ENCODE results near the gene GRIN2A. TPM values are rescaled to one million over a fixed set of nuclear protein-coding genes. Genes with fewer than 3 reads are reported as not detected.

The GRIN2A gene
- total RNA-seq, 2 donors from 2014 or later = 0.26 to 21.4 TPM

DNA sequence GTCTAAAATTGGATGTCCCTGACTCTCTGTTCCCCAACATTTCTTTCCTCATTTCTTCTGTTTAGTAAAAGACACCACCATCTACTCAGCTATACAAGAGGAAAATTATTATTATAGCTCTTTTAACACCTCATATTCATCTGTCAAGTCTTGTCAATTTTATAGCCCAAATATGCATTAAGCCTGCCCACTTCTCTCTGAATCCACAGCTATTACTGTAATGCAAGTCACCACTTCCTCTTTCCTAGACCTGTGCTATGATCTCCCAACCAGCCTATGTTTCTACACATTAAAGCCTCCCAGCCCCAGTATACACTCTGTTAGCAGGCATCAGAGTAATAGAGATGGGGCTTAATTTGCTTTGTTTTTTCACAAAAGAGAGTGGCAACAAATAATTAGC lies 252.9 kb downstream of the GRIN2A start:
- Histone ChIP-seq H3K27ac (no peak overlapping the region), H3K27me3 (no peaks in the 10 kb centered on the region), H3K36me3 (replicated peaks in 1 of 2; ENCODE audit: insufficient read depth in 1 of 2, low read depth in 2 of 2) (no peaks in the 10 kb centered on the region), H3K4me3 (no peak overlapping the region), H3K4me1 (no peaks in the 10 kb centered on the region), H3K9me3 (no peaks in the 10 kb centered on the region)
- TF ChIP-seq CTCF (IDR thresholded peaks at IDR 0.05) (no peak), POLR2A (IDR thresholded peaks at IDR 0.05) (no peak)
- ATAC-seq (no peak), DNase-seq (no peak)
- intact Hi-C loops (cut with DNase I) = no loop called here

DNA sequence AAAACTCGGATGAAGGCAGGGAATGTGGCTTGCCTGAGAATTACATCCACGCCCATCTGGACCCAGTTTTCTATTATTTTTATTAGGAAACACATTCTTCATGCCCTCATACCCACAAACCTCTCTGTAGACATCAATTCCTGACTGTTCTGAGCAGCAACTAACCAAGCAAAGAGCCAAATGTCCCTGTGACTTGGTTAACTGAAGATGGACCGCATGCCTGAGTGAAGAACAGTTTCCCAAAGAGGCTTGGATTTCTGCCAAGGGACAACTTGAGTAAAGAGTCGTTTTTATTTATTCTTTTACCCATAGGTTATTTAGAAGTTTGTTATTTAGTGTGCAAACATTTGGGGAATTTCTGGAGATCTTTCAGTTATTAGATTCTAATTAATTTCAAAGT lies 259.8 kb downstream of the GRIN2A start:
- TF ChIP-seq CTCF (IDR thresholded peaks at IDR 0.05) = no peak
- TF ChIP-seq POLR2A (IDR thresholded peaks at IDR 0.05) = no peak
- H3K9me3 ChIP-seq = no peaks in the 10 kb centered on the region
- no peak overlapping the region for H3K27ac ChIP-seq
- intact Hi-C loops (cut with DNase I) = no loop called here
- H3K4me3 ChIP-seq = no peak overlapping the region
- no peaks in the 10 kb centered on the region for H3K4me1 ChIP-seq
- DNase-seq = no peak
- H3K27me3 ChIP-seq = peaks cover 0 to 3% of the 10 kb centered on the region in 2 donors
- ATAC-seq = no peak
- H3K36me3 ChIP-seq (replicated peaks in 1 of 2; ENCODE audit: insufficient read depth in 1 of 2, low read depth in 2 of 2) = no peaks in the 10 kb centered on the region
- 46% methylated on average over 4 of the region's 4 CpGs for WGBS, 2 donors

- WGBS, 2 donors = 53 to 67% methylated on average over 1 of the region's 1 CpG
Observed at GRCh38 chr16:9921997-9922396, 260.2 kb downstream of the GRIN2A start.

DNA sequence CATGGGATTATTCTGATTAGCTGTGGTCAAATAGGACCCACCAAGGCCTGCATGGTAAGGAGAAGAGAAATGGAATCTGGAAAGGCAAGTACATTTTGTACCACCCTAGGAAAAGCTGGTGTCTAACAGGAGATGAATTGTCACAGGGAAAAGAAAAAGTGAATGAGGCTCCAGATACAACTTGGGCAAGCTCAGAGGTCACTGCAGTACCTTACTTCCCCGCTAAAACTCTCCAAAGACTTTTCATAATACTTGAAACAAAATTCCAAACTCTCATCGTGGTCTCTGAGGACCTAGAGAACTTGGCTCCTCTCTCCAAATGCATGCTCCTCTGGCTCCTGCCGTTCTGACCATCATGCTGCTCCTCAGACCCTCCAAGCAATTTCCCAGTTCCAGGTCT lies 262.8 kb downstream of the GRIN2A start:
- H3K4me3 ChIP-seq = no peak overlapping the region
- H3K27ac ChIP-seq = no peak overlapping the region
- intact Hi-C loops (cut with DNase I) = no loop called here
- DNase-seq = no peak
- no peak for ATAC-seq
- TF ChIP-seq CTCF (IDR thresholded peaks at IDR 0.05) (no peak), POLR2A (IDR thresholded peaks at IDR 0.05) (no peak)
- no peaks in the 10 kb centered on the region for H3K9me3 ChIP-seq
- 57 to 66% methylated on average over 3 of the region's 3 CpGs for WGBS, 2 donors
- H3K4me1 ChIP-seq = no peaks in the 10 kb centered on the region
- H3K36me3 ChIP-seq (replicated peaks in 1 of 2; ENCODE audit: insufficient read depth in 1 of 2, low read depth in 2 of 2) = no peaks in the 10 kb centered on the region
- peaks cover 0 to 3% of the 10 kb centered on the region in 2 donors for H3K27me3 ChIP-seq

More at GRCh38 chr16:9921997-9922396, 260.2 kb downstream of the GRIN2A start:
- no peak for ATAC-seq
- no peak overlapping the region for H3K4me3 ChIP-seq
- no peaks in the 10 kb centered on the region for H3K36me3 ChIP-seq (replicated peaks in 1 of 2; ENCODE audit: insufficient read depth in 1 of 2, low read depth in 2 of 2)
- no peak overlapping the region for H3K27ac ChIP-seq
- H3K4me1 ChIP-seq = no peaks in the 10 kb centered on the region
- intact Hi-C loops (cut with DNase I) = no loop called here
- peaks cover 0 to 3% of the 10 kb centered on the region in 2 donors for H3K27me3 ChIP-seq
- H3K9me3 ChIP-seq = no peaks in the 10 kb centered on the region
- TF ChIP-seq POLR2A (IDR thresholded peaks at IDR 0.05) = no peak
- no peak for TF ChIP-seq CTCF (IDR thresholded peaks at IDR 0.05)
- no peak for DNase-seq

DNA sequence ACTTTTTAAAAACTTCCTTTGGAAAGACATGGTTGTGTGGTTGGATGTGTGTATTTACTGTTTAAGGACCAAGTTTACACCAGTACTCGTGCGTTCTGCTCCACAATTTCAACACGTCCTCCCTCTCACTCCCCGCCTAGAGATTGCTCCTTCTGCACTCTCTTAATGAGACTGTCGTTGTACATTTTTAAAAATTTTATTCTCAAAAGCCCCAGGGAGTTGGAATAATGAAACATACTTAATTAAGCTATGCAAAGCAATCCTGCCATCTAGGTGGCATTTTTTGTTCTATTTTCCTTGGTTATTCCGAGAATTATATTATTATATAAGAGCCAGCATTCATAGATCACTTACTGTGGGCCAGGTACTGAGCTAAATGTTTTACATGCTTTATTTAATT lies 264.5 kb downstream of the GRIN2A start:
- H3K27ac ChIP-seq = no peak overlapping the region
- H3K27me3 ChIP-seq = peaks cover 0 to 3% of the 10 kb centered on the region in 2 donors
- intact Hi-C loops (cut with DNase I) = no loop called here
- no peak for TF ChIP-seq POLR2A (IDR thresholded peaks at IDR 0.05)
- TF ChIP-seq CTCF (IDR thresholded peaks at IDR 0.05) = no peak
- WGBS, 2 donors = 55 to 65% methylated on average over 6 of the region's 6 CpGs
- H3K36me3 ChIP-seq (replicated peaks in 1 of 2; ENCODE audit: insufficient read depth in 1 of 2, low read depth in 2 of 2) = no peaks in the 10 kb centered on the region
- no peak overlapping the region for H3K4me3 ChIP-seq
- ATAC-seq = no peak
- no peaks in the 10 kb centered on the region for H3K9me3 ChIP-seq
- no peak for DNase-seq
- no peaks in the 10 kb centered on the region for H3K4me1 ChIP-seq

Data from body of pancreas (tissue), 4 donors.